Neural crest cell (in vitro differentiated cells): ENCODE data around the gene PLEKHG3. TPM values are rescaled to one million over a fixed set of nuclear protein-coding genes. Genes with fewer than 3 reads are reported as not detected.

Experiments used
- DNase-seq: peaks from one replicate; pipeline ENCODE4 v3.0.0; 2021; ENCODE audit warnings: low read depth, mixed read lengths, low spot score
- H3K27ac Mint-ChIP-seq: one replicate; pipeline ENCODE4 v1.8.0; 2021; ENCODE audit warnings: mild to moderate bottlenecking, mixed read lengths; ENCODE audit not compliant: unreplicated experiment
- H3K27me3 Mint-ChIP-seq: 2 replicates; pipeline ENCODE4 v1.8.0; 2021; ENCODE audit warnings: low read depth, mild to moderate bottlenecking, mixed read lengths
- H3K36me3 Mint-ChIP-seq: 2 replicates; pipeline ENCODE4 v1.8.0; 2021; ENCODE audit warnings: low read depth, mild to moderate bottlenecking, mixed read lengths
- H3K4me1 Mint-ChIP-seq: 2 replicates; pipeline ENCODE4 v1.8.0; 2021; ENCODE audit warnings: mixed read lengths
- H3K4me3 Mint-ChIP-seq: one replicate; pipeline ENCODE4 v1.8.0; 2021; ENCODE audit warnings: mild to moderate bottlenecking, mixed read lengths
- H3K9me3 Mint-ChIP-seq: 2 replicates; pipeline ENCODE4 v1.8.0; 2021; ENCODE audit warnings: mixed read lengths
- total RNA-seq: library from RNA; stranded (reverse); gene quantifications from 2 replicates; pipeline ENCODE4 v1.2.1, GENCODE V29; 2021
- TF ChIP-seq, protein P1 (sequence below): fragments of 200-600 bp; sonication (generic); conservative IDR thresholded peaks from 2 replicates; pipeline ENCODE4 v1.5.0; 2021; ENCODE audit warnings: antibody characterized with exemption, mild to moderate bottlenecking

The PLEKHG3 gene
- total RNA-seq, 1 donor from 2014 or later: 43.4 TPM

DNA sequence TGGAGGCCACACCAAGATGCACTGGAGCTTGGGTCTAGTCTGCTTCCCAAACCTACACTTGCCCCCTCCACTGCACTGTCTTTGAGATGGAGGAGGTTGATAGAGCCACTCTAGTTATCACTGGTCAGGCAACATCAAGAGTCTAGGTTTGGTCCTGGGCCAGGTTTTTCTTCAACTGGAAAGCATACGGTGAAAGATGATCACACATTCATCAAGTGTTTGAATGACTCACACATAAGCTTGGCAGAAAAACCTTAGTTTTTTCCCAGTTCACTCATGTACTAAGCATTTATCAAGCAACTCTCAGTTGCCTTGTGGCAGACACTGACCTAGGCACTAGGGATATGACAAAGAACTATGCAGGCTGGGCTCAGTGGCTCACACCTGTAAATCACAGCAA, 84.5 kb downstream of the PLEKHG3 start:
- Mint-ChIP-seq H3K4me3 (no peak overlapping the region), H3K27ac (no peak overlapping the region), H3K27me3 (no peaks in the 10 kb centered on the region), H3K9me3 (no peaks in the 10 kb centered on the region), H3K4me1 (peaks cover 18% of the 10 kb centered on the region), H3K36me3 (no peaks in the 10 kb centered on the region)
- TF ChIP-seq, protein P1, sequence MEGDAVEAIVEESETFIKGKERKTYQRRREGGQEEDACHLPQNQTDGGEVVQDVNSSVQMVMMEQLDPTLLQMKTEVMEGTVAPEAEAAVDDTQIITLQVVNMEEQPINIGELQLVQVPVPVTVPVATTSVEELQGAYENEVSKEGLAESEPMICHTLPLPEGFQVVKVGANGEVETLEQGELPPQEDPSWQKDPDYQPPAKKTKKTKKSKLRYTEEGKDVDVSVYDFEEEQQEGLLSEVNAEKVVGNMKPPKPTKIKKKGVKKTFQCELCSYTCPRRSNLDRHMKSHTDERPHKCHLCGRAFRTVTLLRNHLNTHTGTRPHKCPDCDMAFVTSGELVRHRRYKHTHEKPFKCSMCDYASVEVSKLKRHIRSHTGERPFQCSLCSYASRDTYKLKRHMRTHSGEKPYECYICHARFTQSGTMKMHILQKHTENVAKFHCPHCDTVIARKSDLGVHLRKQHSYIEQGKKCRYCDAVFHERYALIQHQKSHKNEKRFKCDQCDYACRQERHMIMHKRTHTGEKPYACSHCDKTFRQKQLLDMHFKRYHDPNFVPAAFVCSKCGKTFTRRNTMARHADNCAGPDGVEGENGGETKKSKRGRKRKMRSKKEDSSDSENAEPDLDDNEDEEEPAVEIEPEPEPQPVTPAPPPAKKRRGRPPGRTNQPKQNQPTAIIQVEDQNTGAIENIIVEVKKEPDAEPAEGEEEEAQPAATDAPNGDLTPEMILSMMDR: no peak
- DNase-seq: no peak

DNA sequence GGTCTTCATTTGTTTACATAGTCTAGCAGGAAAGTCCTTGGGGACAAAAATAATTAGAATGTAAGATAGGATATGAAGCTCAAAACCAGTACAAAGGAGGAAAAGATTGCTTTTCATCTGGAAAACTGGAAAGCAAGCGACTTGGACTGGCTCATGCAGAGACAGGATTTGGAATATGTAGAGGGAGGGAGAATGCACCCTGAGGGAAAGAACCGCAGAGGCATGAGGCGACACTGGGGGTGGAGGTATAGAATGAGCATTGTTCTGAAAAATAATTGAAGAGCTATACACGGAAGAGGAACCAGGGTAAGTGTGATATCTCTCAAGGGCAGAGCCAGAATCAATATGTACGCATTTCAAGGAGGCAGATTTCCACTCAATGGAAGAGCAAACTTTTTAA, 85.5 kb downstream of the PLEKHG3 start:
- H3K36me3 Mint-ChIP-seq: no peaks in the 10 kb centered on the region
- no peaks in the 10 kb centered on the region for H3K27me3 Mint-ChIP-seq
- H3K9me3 Mint-ChIP-seq: no peaks in the 10 kb centered on the region
- peaks cover 18% of the 10 kb centered on the region for H3K4me1 Mint-ChIP-seq
- no peak for DNase-seq
- H3K4me3 Mint-ChIP-seq: no peak overlapping the region
- TF ChIP-seq, protein P1: no peak
- H3K27ac Mint-ChIP-seq: no peak overlapping the region

DNA sequence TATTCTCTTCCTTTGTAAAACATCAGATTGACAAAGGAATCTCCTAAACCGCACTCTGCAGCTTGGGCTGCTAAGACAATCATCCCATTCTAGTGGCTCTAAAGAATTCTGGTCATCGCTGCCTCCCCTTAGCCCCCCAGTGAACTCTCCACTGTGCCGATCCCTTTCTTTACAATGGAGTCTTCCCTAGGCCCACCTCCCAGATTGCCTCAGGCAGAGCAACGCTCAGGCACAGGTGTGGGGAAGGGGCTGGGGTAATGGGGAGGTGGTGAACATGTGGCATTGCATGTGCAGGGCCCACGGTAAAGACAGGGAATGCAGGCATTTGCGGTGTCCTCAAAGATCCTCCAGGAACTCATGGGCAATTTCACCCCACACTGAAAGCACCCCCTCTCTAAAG, 86.3 kb downstream of the PLEKHG3 start:
- Mint-ChIP-seq H3K4me3 (no peak overlapping the region), H3K4me1 (peaks cover 18% of the 10 kb centered on the region), H3K36me3 (no peaks in the 10 kb centered on the region), H3K27ac (no peak overlapping the region), H3K27me3 (no peaks in the 10 kb centered on the region), H3K9me3 (no peaks in the 10 kb centered on the region)
- no peak for DNase-seq
- TF ChIP-seq, protein P1: no peak

DNA sequence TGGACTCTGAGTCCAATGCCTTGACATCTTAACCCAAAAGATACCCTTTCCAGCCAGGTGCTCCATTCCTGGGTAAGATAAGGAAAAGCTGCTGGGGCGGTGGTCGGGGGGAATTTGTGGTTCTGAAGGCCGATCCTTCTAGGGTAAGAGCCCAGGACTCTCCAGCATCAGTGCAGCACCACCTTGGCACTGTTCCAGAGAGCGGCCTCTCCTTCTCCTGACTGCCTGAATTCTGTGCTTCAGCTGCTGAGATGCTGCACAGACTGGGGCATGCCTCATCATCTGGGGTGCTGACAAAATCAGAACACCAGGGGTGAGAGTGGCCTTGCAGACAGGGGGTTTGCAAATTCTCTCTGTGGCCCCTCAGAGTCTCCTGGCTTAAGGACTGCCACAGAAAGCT, 88.0 kb downstream of the PLEKHG3 start:
- H3K27me3 Mint-ChIP-seq: no peaks in the 10 kb centered on the region
- H3K4me3 Mint-ChIP-seq: no peak overlapping the region
- no peaks in the 10 kb centered on the region for H3K9me3 Mint-ChIP-seq
- no peak overlapping the region for H3K27ac Mint-ChIP-seq
- TF ChIP-seq, protein P1: no peak
- H3K36me3 Mint-ChIP-seq: no peaks in the 10 kb centered on the region
- no peak for DNase-seq
- H3K4me1 Mint-ChIP-seq: peaks cover 18% of the 10 kb centered on the region

DNA sequence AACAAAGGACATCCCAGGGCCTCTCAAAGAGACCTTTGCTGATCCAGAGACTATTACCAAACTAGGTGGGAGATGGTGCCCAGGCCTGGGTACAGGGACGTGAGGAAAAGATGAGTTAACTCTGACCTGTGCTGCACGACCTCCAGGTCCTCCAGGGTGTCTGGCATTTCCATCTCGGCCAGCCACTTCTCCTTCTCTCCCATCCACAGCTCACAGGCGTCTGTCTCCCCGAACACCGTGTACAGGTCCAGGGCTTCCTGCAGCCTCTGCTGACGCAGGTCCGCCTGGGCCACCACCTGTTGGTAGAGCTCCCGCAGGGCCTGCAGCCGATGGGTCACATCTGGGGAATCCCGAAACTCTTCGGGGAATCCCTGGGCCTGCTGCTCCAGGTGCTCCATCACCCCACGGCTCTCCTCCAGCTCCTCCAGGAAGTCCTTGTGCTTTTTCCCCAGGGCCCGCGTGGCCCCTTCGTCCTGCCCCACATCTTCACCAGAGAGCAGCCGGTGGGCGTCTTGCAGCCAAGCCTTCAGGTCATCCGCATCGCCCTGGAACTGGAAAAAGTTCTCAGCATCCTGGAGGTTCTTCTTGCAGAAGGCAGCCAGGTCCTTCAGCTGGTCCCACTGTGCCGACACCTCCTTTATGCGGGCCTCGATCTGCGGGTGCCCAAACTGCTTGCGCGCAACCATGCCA, 88.8 kb downstream of the PLEKHG3 start:
- Mint-ChIP-seq H3K36me3 (no peaks in the 10 kb centered on the region), H3K4me1 (peaks cover 15% of the 10 kb centered on the region)
- TF ChIP-seq, protein P1: no peak

More for the DNA sequence above, 88.8 kb downstream of the PLEKHG3 start:
- H3K27me3 Mint-ChIP-seq: no peaks in the 10 kb centered on the region
- H3K9me3 Mint-ChIP-seq: no peaks in the 10 kb centered on the region
- H3K27ac Mint-ChIP-seq: no peak overlapping the region
- no peak overlapping the region for H3K4me3 Mint-ChIP-seq
- no peak for DNase-seq
